HCT116 (cell line): ENCODE measurements around the gene KCTD4. TPM values are rescaled to one million over a fixed set of nuclear protein-coding genes. Genes with fewer than 3 reads are reported as not detected.

Experiments
- ATAC-seq: fragments of 200-7000 bp; cut with Tn5 transposase; 2 replicates; pipeline ENCODE4 v1.9.1; 2020; ENCODE audit warnings: mild to moderate bottlenecking, moderate library complexity
- BruUV-seq: library from RNA; stranded (reverse); fragments of 400-500 nt; replicated peaks from 2 replicates; lab custom pipeline; 2021; lab: Mats Ljungman, UMichigan
- CTCF ChIA-PET: fragments of 300-600 bp; sonication (Branson Sonifier 250); formaldehyde crosslinking; loops from one replicate; lab custom pipeline; 2021; ENCODE audit warnings: antibody characterized with exemption; lab: Charles Lee
- POLR2A ChIA-PET: fragments of 300-600, 350-600 bp; sonication (Branson Sonifier 250); formaldehyde crosslinking; loops from one replicate; lab custom pipeline; 2021; ENCODE audit warnings: antibody characterized with exemption; lab: Charles Lee
- RAD21 ChIA-PET, 2 experiments: fragments of 300-600 bp; sonication (Branson Sonifier 250); formaldehyde crosslinking; loops; one replicate each; lab custom pipeline; 2023; ENCODE audit warnings: low total read pairs in 2 of 2; ENCODE audit not compliant: uncharacterized antibody in 2 of 2, unreplicated experiment in 2 of 2, low non-redundant PET in 1 of 2; lab: Charles Lee
- DNase-seq: peaks from one replicate; pipeline ENCODE4 v3.0.0-alpha.2; 2010; ENCODE audit warnings: low read depth, low spot score
- H2AFZ ChIP-seq: fragments of 200-600 bp; shearing (Covaris generic), sonication (generic); 2 replicates; pipeline ENCODE4 v1.6.1; 2017; ENCODE audit warnings: low read depth, mixed run types, mixed read lengths, antibody characterized with exemption, low read length; ENCODE audit not compliant: poor library complexity, severe bottlenecking
- H3K27ac ChIP-seq: 2 replicates; pipeline ENCODE4 v1.5.1; 2012; ENCODE audit warnings: low read depth, low read length
- H3K27me3 ChIP-seq: fragments of 200-600 bp; sonication (generic); 2 replicates; pipeline ENCODE4 v1.6.1; 2016; ENCODE audit warnings: mixed run types, low read length, mixed read lengths; ENCODE audit not compliant: insufficient read depth
- H3K36me3 ChIP-seq, 2 experiments: fragments of 200-500 bp in 1 of 2; fragments of 200-600 bp in 1 of 2; sonication (Bioruptor generic) in 1 of 2; sonication (generic) in 1 of 2; 2 replicates each; pipeline versions ENCODE4 v1.5.1 to v1.6.1; 2014 to 2016; ENCODE audit warnings: low read length in 2 of 2, inconsistent platforms in 1 of 2, mixed read lengths in 1 of 2, mixed run types in 1 of 2; ENCODE audit not compliant: insufficient read depth in 2 of 2, control insufficient read depth in 1 of 2
- H3K4me1 ChIP-seq, 2 experiments: fragments of 200-600 bp in 1 of 2; sonication (generic) in 1 of 2; 2 replicates each; pipeline versions ENCODE4 v1.5.1 to v1.6.1; 2012 to 2017; ENCODE audit warnings: low read length in 2 of 2, inconsistent platforms in 1 of 2, mild to moderate bottlenecking in 1 of 2, mixed read lengths in 1 of 2, mixed run types in 1 of 2, moderate library complexity in 1 of 2; ENCODE audit not compliant: insufficient read depth in 2 of 2, control insufficient read depth in 1 of 2
- H3K4me2 ChIP-seq: fragments of 200-600 bp; sonication (generic); 2 replicates; pipeline ENCODE4 v1.6.1; 2017; ENCODE audit warnings: mixed run types, low read length, mixed read lengths
- H3K4me3 ChIP-seq, 2 experiments: fragments of 200-600 bp in 1 of 2; sonication (generic) in 1 of 2; replicated peaks in 1 of 2; 2 replicates each; pipeline ENCODE4 v1.5.1; 2011 to 2016; ENCODE audit warnings: low read length in 2 of 2, control low read depth in 1 of 2, low read depth in 1 of 2, mild to moderate bottlenecking in 1 of 2, mixed read lengths in 1 of 2, mixed run types in 1 of 2
- H3K79me2 ChIP-seq: fragments of 200-600 bp; sonication (generic); 2 replicates; pipeline ENCODE4 v1.6.1; 2017; ENCODE audit warnings: mild to moderate bottlenecking, mixed run types, low read length, moderate library complexity, mixed read lengths; ENCODE audit not compliant: insufficient read depth
- H3K9ac ChIP-seq: fragments of 200-600 bp; sonication (generic); 2 replicates; pipeline ENCODE4 v1.6.1; 2016; ENCODE audit warnings: low read length, mixed read lengths
- H3K9me2 ChIP-seq: fragments of 200-600 bp; sonication (generic), shearing (Covaris generic); 2 replicates; pipeline ENCODE4 v1.6.1; 2017; ENCODE audit warnings: mixed run types, mild to moderate bottlenecking, moderate library complexity; ENCODE audit not compliant: insufficient read depth
- H3K9me3 ChIP-seq, 2 experiments: fragments of 200-500 bp in 1 of 2; fragments of 200-600 bp in 1 of 2; sonication (Bioruptor generic) in 1 of 2; sonication (generic) in 1 of 2; 2 replicates each; pipeline ENCODE4 v1.6.1; 2014 to 2017; ENCODE audit warnings: low read length in 2 of 2, mixed read lengths in 2 of 2, inconsistent platforms in 1 of 2, low read depth in 1 of 2, mild to moderate bottlenecking in 1 of 2, mixed run types in 1 of 2, moderate library complexity in 1 of 2; ENCODE audit not compliant: control insufficient read depth in 1 of 2, insufficient read depth in 1 of 2
- H4K20me1 ChIP-seq: fragments of 200-600 bp; sonication (generic), shearing (Covaris generic); 2 replicates; pipeline ENCODE4 v1.6.1; 2017; ENCODE audit warnings: mixed run types, mild to moderate bottlenecking, moderate library complexity; ENCODE audit not compliant: insufficient read depth
- FOSL1 ChIP-seq: IDR thresholded peaks from 2 replicates; pipeline ENCODE4 v1.6.1; 2012; ENCODE audit warnings: low read depth
- POLR2AphosphoS5 ChIP-seq: IDR thresholded peaks from 2 replicates; pipeline ENCODE4 v1.6.1; 2011; ENCODE audit warnings: mild to moderate bottlenecking, low read depth, low read length, moderate library complexity
- SP1 ChIP-seq: IDR thresholded peaks from 2 replicates; pipeline ENCODE4 v1.6.1; 2012; ENCODE audit warnings: low read depth
- TCF7L2 ChIP-seq: IDR thresholded peaks from 2 replicates; pipeline ENCODE4 v1.7.0; 2011; ENCODE audit warnings: borderline replicate concordance, inconsistent platforms; ENCODE audit not compliant: insufficient read depth, insufficient read length; ENCODE audit errors: extremely low read depth
- ZFX ChIP-seq: fragments of 450-650 bp; IDR thresholded peaks from 2 replicates; pipeline ENCODE4 v1.6.1; 2017
- intact Hi-C: fragments of 100-400 bp; cut with micrococcal nuclease; formaldehyde crosslinking; loops from 2 replicates; pipeline ENCODE4 v1.10.0; 2022
- total RNA-seq: library from RNA; stranded (reverse); gene quantifications from one replicate; pipeline ENCODE4 v1.2.1, GENCODE V29; 2021; ENCODE audit not compliant: unreplicated experiment
- TF ChIP-seq, protein P1 (sequence below): IDR thresholded peaks from 2 replicates; pipeline ENCODE4 v1.6.1; 2012
- TF ChIP-seq, protein P2 (sequence below): IDR thresholded peaks from 2 replicates; pipeline ENCODE4 v1.6.1; 2012; ENCODE audit warnings: low read depth
- TF ChIP-seq, protein P3 (sequence below): IDR thresholded peaks from 2 replicates; pipeline ENCODE4 v1.6.1; 2011; ENCODE audit warnings: mild to moderate bottlenecking, low read length, moderate library complexity; ENCODE audit not compliant: insufficient replicate concordance; ENCODE audit errors: extremely low read depth
- TF ChIP-seq, protein P4 (sequence below), 3 experiments: fragments of 200-600 bp in 1 of 3; sonication (generic) in 1 of 3; IDR thresholded peaks in 2 of 3; conservative IDR thresholded peaks in 1 of 3; 2 replicates each; pipeline ENCODE4 v1.5.1; 2012 to 2017; ENCODE audit warnings: low read depth in 2 of 3, low read length in 2 of 3, antibody characterized with exemption in 1 of 3, borderline replicate concordance in 1 of 3, control low read depth in 1 of 3, mild to moderate bottlenecking in 1 of 3, mixed read lengths in 1 of 3, mixed run types in 1 of 3, moderate library complexity in 1 of 3; ENCODE audit not compliant: insufficient read depth in 1 of 3

The KCTD4 gene
- total RNA-seq, 1 experiment from 2014 or later: not detected

DNA sequence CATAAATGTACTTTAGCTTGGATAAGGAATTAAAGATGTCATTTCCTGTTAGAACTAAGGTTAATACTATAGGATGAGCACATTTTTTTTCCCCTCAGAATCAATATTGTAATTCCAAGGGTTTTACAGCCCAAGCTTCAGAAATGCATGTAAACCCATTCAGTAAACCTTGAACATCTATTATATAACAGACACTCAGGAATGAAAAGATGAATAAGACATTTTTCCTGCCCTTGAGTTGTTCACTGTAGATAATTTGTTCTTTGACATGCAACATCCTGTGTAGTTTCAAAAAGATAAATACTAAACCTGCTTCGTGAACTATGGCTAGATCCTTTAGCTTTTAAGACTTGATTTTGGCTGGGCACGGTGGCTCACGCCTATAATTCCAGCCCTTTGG is 21.7 kb upstream of the KCTD4 start:
- Histone ChIP-seq H3K4me2 (no peak overlapping the region), H3K4me3 (no peak overlapping the region), H3K9ac (no peak overlapping the region), H2AFZ (no peak overlapping the region), H3K9me3 (no peaks in the 10 kb centered on the region), H3K36me3 (no peaks in the 10 kb centered on the region), H4K20me1 (no peaks in the 10 kb centered on the region)
- RAD21 ChIA-PET: no interaction called here
- no peak for ATAC-seq
- no peak for DNase-seq
- TF ChIP-seq ZFX: no peak
- TF ChIP-seq FOSL1: no peak
- TF ChIP-seq, protein P1, sequence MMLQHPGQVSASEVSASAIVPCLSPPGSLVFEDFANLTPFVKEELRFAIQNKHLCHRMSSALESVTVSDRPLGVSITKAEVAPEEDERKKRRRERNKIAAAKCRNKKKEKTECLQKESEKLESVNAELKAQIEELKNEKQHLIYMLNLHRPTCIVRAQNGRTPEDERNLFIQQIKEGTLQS: no peak
- TF ChIP-seq SP1: no peak
- TF ChIP-seq, all 23 proteins: peak for 0
- Histone ChIP-seq H3K9me2 (no peaks in the 10 kb centered on the region), H3K4me1 (peaks cover 32 to 52% of the 10 kb centered on the region in 2 experiments), H3K27me3 (no peaks in the 10 kb centered on the region), H3K27ac (no peak overlapping the region), H3K79me2 (peaks cover 71% of the 10 kb centered on the region)
- BruUV-seq: no TSS peak
- CTCF ChIA-PET: no interaction called here
- POLR2A ChIA-PET: no interaction called here
- intact Hi-C loops: no loop called here

DNA sequence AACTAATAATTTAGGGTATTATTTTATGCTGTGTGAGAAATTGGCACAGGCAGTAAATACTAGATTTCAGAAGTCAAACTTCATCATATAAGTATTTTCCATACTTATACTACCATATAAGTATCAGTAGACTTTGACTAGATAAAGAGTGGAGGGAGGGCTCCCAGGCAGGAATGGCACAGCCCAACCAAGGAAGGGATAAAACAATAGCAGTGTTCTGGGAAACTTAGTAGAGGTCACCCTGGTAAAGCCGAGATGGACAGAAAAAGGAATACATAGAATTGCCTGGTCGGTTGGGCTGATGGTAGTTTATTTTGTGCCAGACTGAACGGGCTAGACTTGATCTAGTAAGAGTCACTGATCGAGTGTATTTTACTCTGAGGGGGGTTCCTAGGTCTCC is 19.6 kb upstream of the KCTD4 start:
- Histone ChIP-seq H3K36me3 (no peaks in the 10 kb centered on the region), H3K79me2 (peaks cover 71% of the 10 kb centered on the region), H3K9ac (peak overlapping the region; percentile 33), H3K4me3 (peak overlapping the region in 1 of 2 experiments; percentile 24; a peak in 1 of 4 replicates), H3K4me1 (peaks cover 39 to 73% of the 10 kb centered on the region in 2 experiments), H3K9me3 (no peaks in the 10 kb centered on the region), H3K9me2 (no peaks in the 10 kb centered on the region), H3K4me2 (peak overlapping the region; percentile 62), H2AFZ (no peak overlapping the region), H4K20me1 (no peaks in the 10 kb centered on the region), H3K27ac (peak overlapping the region; percentile 58; the same call in 1 of the 2 replicates), H3K27me3 (no peaks in the 10 kb centered on the region)
- intact Hi-C loops: no loop called here
- POLR2A ChIA-PET: interaction anchor here (0.6 to 1.4 kb wide), 2 partner anchors 11 to 16 kb away, joined by 3 to 4 read pairs; no protein-coding TSS in a partner anchor
- no peak for TF ChIP-seq ZFX
- TF ChIP-seq, protein P2, sequence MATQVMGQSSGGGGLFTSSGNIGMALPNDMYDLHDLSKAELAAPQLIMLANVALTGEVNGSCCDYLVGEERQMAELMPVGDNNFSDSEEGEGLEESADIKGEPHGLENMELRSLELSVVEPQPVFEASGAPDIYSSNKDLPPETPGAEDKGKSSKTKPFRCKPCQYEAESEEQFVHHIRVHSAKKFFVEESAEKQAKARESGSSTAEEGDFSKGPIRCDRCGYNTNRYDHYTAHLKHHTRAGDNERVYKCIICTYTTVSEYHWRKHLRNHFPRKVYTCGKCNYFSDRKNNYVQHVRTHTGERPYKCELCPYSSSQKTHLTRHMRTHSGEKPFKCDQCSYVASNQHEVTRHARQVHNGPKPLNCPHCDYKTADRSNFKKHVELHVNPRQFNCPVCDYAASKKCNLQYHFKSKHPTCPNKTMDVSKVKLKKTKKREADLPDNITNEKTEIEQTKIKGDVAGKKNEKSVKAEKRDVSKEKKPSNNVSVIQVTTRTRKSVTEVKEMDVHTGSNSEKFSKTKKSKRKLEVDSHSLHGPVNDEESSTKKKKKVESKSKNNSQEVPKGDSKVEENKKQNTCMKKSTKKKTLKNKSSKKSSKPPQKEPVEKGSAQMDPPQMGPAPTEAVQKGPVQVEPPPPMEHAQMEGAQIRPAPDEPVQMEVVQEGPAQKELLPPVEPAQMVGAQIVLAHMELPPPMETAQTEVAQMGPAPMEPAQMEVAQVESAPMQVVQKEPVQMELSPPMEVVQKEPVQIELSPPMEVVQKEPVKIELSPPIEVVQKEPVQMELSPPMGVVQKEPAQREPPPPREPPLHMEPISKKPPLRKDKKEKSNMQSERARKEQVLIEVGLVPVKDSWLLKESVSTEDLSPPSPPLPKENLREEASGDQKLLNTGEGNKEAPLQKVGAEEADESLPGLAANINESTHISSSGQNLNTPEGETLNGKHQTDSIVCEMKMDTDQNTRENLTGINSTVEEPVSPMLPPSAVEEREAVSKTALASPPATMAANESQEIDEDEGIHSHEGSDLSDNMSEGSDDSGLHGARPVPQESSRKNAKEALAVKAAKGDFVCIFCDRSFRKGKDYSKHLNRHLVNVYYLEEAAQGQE: no peak
- TF ChIP-seq POLR2AphosphoS5: no peak
- no peak for TF ChIP-seq SP1
- TF ChIP-seq TCF7L2: no peak
- TF ChIP-seq, protein P3, sequence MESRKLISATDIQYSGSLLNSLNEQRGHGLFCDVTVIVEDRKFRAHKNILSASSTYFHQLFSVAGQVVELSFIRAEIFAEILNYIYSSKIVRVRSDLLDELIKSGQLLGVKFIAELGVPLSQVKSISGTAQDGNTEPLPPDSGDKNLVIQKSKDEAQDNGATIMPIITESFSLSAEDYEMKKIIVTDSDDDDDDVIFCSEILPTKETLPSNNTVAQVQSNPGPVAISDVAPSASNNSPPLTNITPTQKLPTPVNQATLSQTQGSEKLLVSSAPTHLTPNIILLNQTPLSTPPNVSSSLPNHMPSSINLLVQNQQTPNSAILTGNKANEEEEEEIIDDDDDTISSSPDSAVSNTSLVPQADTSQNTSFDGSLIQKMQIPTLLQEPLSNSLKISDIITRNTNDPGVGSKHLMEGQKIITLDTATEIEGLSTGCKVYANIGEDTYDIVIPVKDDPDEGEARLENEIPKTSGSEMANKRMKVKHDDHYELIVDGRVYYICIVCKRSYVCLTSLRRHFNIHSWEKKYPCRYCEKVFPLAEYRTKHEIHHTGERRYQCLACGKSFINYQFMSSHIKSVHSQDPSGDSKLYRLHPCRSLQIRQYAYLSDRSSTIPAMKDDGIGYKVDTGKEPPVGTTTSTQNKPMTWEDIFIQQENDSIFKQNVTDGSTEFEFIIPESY: no peak
- TF ChIP-seq, protein P4, sequence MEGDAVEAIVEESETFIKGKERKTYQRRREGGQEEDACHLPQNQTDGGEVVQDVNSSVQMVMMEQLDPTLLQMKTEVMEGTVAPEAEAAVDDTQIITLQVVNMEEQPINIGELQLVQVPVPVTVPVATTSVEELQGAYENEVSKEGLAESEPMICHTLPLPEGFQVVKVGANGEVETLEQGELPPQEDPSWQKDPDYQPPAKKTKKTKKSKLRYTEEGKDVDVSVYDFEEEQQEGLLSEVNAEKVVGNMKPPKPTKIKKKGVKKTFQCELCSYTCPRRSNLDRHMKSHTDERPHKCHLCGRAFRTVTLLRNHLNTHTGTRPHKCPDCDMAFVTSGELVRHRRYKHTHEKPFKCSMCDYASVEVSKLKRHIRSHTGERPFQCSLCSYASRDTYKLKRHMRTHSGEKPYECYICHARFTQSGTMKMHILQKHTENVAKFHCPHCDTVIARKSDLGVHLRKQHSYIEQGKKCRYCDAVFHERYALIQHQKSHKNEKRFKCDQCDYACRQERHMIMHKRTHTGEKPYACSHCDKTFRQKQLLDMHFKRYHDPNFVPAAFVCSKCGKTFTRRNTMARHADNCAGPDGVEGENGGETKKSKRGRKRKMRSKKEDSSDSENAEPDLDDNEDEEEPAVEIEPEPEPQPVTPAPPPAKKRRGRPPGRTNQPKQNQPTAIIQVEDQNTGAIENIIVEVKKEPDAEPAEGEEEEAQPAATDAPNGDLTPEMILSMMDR (IDR thresholded peaks at IDR 0.05 in 2 of 3, conservative IDR thresholded peaks at IDR 0.05 in 1 of 3; ENCODE audit: borderline replicate concordance in 1 of 3, insufficient read depth in 1 of 3, low read depth in 2 of 3, low read length in 2 of 3): no peak
- RAD21 ChIA-PET: no interaction called here
- BruUV-seq: no TSS peak
- DNase-seq (no peak), ATAC-seq (peak; percentile 30)
- CTCF ChIA-PET: no interaction called here
